HepG2 (cell line): ENCODE results near the gene CDC6. TPM values are rescaled to one million over a fixed set of nuclear protein-coding genes. Genes with fewer than 3 reads are reported as not detected.

ENCODE experiments used
- ATAC-seq: fragments of 200-7000 bp; cut with Tn5 transposase; 3 replicates; pipeline ENCODE4 v1.9.1; 2020; ENCODE audit warnings: mild to moderate bottlenecking, moderate library complexity
- BruUV-seq: library from RNA; stranded (reverse); fragments of 400-500 nt; replicated peaks from 2 replicates; lab custom pipeline; 2021; lab: Mats Ljungman, UMichigan
- CTCF ChIA-PET: fragments of 300-600 bp; formaldehyde crosslinking; extraction: SDS; loops from one replicate; lab custom pipeline; 2021; ENCODE audit warnings: low total read pairs, inconsistent platforms, low intra/inter-chr PET ratio; lab: Yijun Ruan, JAX
- POLR2A ChIA-PET: fragments of 350-600 bp; sonication (Branson Sonifier 250); formaldehyde crosslinking; loops from one replicate; lab custom pipeline; 2020; ENCODE audit warnings: antibody characterized with exemption, inconsistent platforms; lab: Yijun Ruan, JAX
- DNase-seq: peaks from one replicate; pipeline ENCODE4 v3.0.0-alpha.2; 2015; ENCODE audit warnings: low spot score
- FAIRE-seq: peaks from 3 replicates; lab custom pipeline; 2011; peaks lifted over from hg19 to GRCh38; lab: Jason Lieb, UNC
- H2AFZ ChIP-seq: one replicate; pipeline ENCODE4 v1.6.1; 2011; ENCODE audit warnings: low read length, inconsistent platforms
- H3K27ac ChIP-seq: fragments of 300-600 bp; 3 replicates; pipeline ENCODE4 v1.8.0; 2011; ENCODE audit warnings: mixed run types, mild to moderate bottlenecking, mixed read lengths, low read length, inconsistent platforms; ENCODE audit not compliant: insufficient read depth; ENCODE audit errors: extremely low read length
- H3K27me3 ChIP-seq, 2 experiments: fragments of 200-600 bp in 1 of 2; 2 replicates in 1 of 2; 3 replicates in 1 of 2; pipeline versions ENCODE4 v1.6.0 to v1.8.0; 2011; ENCODE audit warnings: low read length in 2 of 2, mild to moderate bottlenecking in 2 of 2, moderate library complexity in 2 of 2, inconsistent platforms in 1 of 2; ENCODE audit not compliant: insufficient read depth in 2 of 2, control insufficient read depth in 1 of 2
- H3K36me3 ChIP-seq, 2 experiments: fragments of 200-600 bp in 1 of 2; replicated peaks in 1 of 2; 2 replicates in 1 of 2; 3 replicates in 1 of 2; pipeline versions ENCODE4 v1.5.1 to v1.8.0; 2011; ENCODE audit warnings: low read length in 2 of 2, inconsistent platforms in 1 of 2; ENCODE audit not compliant: insufficient read depth in 2 of 2, control insufficient read depth in 1 of 2
- H3K4me1 ChIP-seq: 2 replicates; pipeline ENCODE4 v1.5.1; 2012; ENCODE audit warnings: low read length, inconsistent platforms; ENCODE audit not compliant: insufficient read depth
- H3K4me2 ChIP-seq: 2 replicates; pipeline ENCODE4 v1.6.0; 2011; ENCODE audit warnings: low read depth, low read length, inconsistent platforms
- H3K4me3 ChIP-seq, 3 experiments: fragments of 200-600 bp in 1 of 3; sonication (generic), shearing (Covaris generic) in 1 of 3; replicated peaks in 1 of 3; 2 replicates each; pipeline ENCODE4 v1.5.1; 2011 to 2016; ENCODE audit warnings: low read length in 3 of 3, inconsistent platforms in 2 of 3, low read depth in 2 of 3, mild to moderate bottlenecking in 2 of 3, control low read depth in 1 of 3, mixed read lengths in 1 of 3; ENCODE audit not compliant: insufficient read depth in 1 of 3
- H3K79me2 ChIP-seq: one replicate; pipeline ENCODE4 v1.6.1; 2011; ENCODE audit warnings: low read length, inconsistent platforms; ENCODE audit not compliant: insufficient read depth
- H3K9ac ChIP-seq: 2 replicates; pipeline ENCODE4 v1.6.0; 2011; ENCODE audit warnings: mild to moderate bottlenecking, low read depth, low read length, inconsistent platforms; ENCODE audit not compliant: insufficient read depth
- H3K9me3 ChIP-seq: 2 replicates; pipeline ENCODE4 v1.5.1; 2012; ENCODE audit warnings: mild to moderate bottlenecking, low read length
- H4K20me1 ChIP-seq: 2 replicates; pipeline ENCODE4 v1.6.0; 2011; ENCODE audit warnings: inconsistent platforms, mild to moderate bottlenecking, low read length, moderate library complexity; ENCODE audit not compliant: insufficient read depth
- FOXJ3 ChIP-seq: sonication (generic); formaldehyde crosslinking; IDR thresholded peaks from 2 replicates; pipeline ENCODE4 v1.4.0; 2020; ENCODE audit warnings: missing genetic modification reagents, mild to moderate bottlenecking, borderline replicate concordance
- HOXA5 ChIP-seq: sonication (generic); formaldehyde crosslinking; IDR thresholded peaks from 2 replicates; pipeline ENCODE4 v1.4.0; 2020; ENCODE audit warnings: missing genetic modification reagents
- ISL2 ChIP-seq: sonication (generic); formaldehyde crosslinking; IDR thresholded peaks from 2 replicates; pipeline ENCODE4 v1.5.0; 2020; ENCODE audit warnings: missing genetic modification reagents
- KLF16 ChIP-seq, 2 experiments: sonication (generic) in 1 of 2; formaldehyde crosslinking in 1 of 2; IDR thresholded peaks; 2 replicates each; pipeline versions ENCODE4 v1.6.1 to v1.8.0; 2016 to 2023; ENCODE audit warnings: missing genetic modification reagents in 2 of 2, missing compliant biosample characterization in 1 of 2
- NR2C2 ChIP-seq: sonication (generic); formaldehyde crosslinking; IDR thresholded peaks from 2 replicates; pipeline ENCODE4 v1.4.0; 2020; ENCODE audit warnings: missing genetic modification reagents, mild to moderate bottlenecking, moderate library complexity, borderline replicate concordance
- SOX5 ChIP-seq: IDR thresholded peaks from 2 replicates; pipeline ENCODE4 v1.6.1; 2016; ENCODE audit warnings: borderline replicate concordance
- ZBTB20 ChIP-seq: sonication (generic); formaldehyde crosslinking; IDR thresholded peaks from 2 replicates; pipeline ENCODE4 v1.8.1; 2023; ENCODE audit warnings: missing genetic modification reagents, low read depth, mild to moderate bottlenecking, borderline replicate concordance
- ZBTB3 ChIP-seq: sonication (generic); formaldehyde crosslinking; IDR thresholded peaks from 2 replicates; pipeline ENCODE4 v1.4.0; 2020; ENCODE audit warnings: low read depth, mild to moderate bottlenecking, moderate library complexity, missing genetic modification reagents, borderline replicate concordance
- ZKSCAN5 ChIP-seq: sonication (generic); formaldehyde crosslinking; IDR thresholded peaks from 2 replicates; pipeline ENCODE4 v1.5.1; 2020; ENCODE audit warnings: mild to moderate bottlenecking, missing genetic modification reagents
- ZNF256 ChIP-seq: sonication (generic); formaldehyde crosslinking; conservative IDR thresholded peaks from 2 replicates; pipeline ENCODE4 v1.4.0; 2020; ENCODE audit warnings: missing genetic modification reagents
- ZNF354B ChIP-seq: sonication (generic); formaldehyde crosslinking; IDR thresholded peaks from 2 replicates; pipeline ENCODE4 v1.8.0; 2022; ENCODE audit warnings: mild to moderate bottlenecking, missing genetic modification reagents
- ZNF652 ChIP-seq: IDR thresholded peaks from 2 replicates; pipeline ENCODE4 v1.6.1; 2016; ENCODE audit warnings: low read depth, borderline replicate concordance
- ZNF766 ChIP-seq: sonication (generic); formaldehyde crosslinking; IDR thresholded peaks from 2 replicates; pipeline ENCODE4 v1.5.0; 2020; ENCODE audit warnings: missing genetic modification reagents, borderline replicate concordance
- WGBS: methylation state at CpG from one replicate; pipeline ENCODE4 v1.1.6; 2017; ENCODE audit warnings: low lambda C conversion rate; 5-methylcytosine and 5-hydroxymethylcytosine counted together
- in situ Hi-C: cut with HindIII; loops from 2 replicates; pipeline ENCODE4 v1.10.0; 2017; ENCODE audit warnings: low pct_unique_long_range_greater_than_20kb; ENCODE audit not compliant: extremely low pct_ligation_motif_present
- intact Hi-C: fragments of 100-400 bp; cut with micrococcal nuclease; formaldehyde crosslinking; loops from one replicate; pipeline ENCODE4 v1.10.0; 2022; ENCODE audit not compliant: unreplicated experiment
- polyA plus RNA-seq, 8 experiments: library from polyadenylated mRNA; depleted of rRNA in 3 of 8; stranded (reverse) in 7 of 8; unstranded in 1 of 8; fragments of >200 nt; fragmentation: Illumina TruSeq in 4 of 8; extraction: Trizol in 4 of 8; gene quantifications; 2 replicates each; pipeline versions ENCODE4 v1.2.1 to v1.2.3, GENCODE V29; 2011 to 2016; ENCODE audit warnings: low read depth in 4 of 8, missing spikeins in 1 of 8, mixed read lengths in 1 of 8; ENCODE audit not compliant: insufficient read depth in 1 of 8
- total RNA-seq, 5 experiments: library from RNA; depleted of rRNA; stranded (reverse); fragments of >200 nt; fragmentation: Illumina TruSeq; extraction: Trizol; gene quantifications; 2 replicates each; pipeline ENCODE4 v1.2.3, GENCODE V29; 2016; ENCODE audit warnings: low read depth in 1 of 5
- TF ChIP-seq, protein P1 (sequence below): sonication (generic); formaldehyde crosslinking; IDR thresholded peaks from 2 replicates; pipeline ENCODE4 v1.4.0; 2020; ENCODE audit warnings: missing genetic modification reagents, low read depth, mild to moderate bottlenecking, borderline replicate concordance
- TF ChIP-seq, protein P2 (sequence below): sonication (generic); formaldehyde crosslinking; IDR thresholded peaks from 2 replicates; pipeline ENCODE4 v1.5.0; 2020; ENCODE audit warnings: missing genetic modification reagents
- TF ChIP-seq, protein P3 (sequence below): sonication (generic); formaldehyde crosslinking; IDR thresholded peaks from 2 replicates; pipeline ENCODE4 v1.5.1; 2020; ENCODE audit warnings: missing genetic modification reagents, mild to moderate bottlenecking, borderline replicate concordance
- TF ChIP-seq, protein P4 (sequence below): sonication (generic); formaldehyde crosslinking; IDR thresholded peaks from 2 replicates; pipeline ENCODE4 v1.8.0; 2023; ENCODE audit warnings: mild to moderate bottlenecking, missing genetic modification reagents

The CDC6 gene
- total and polyA plus RNA-seq, 2 of the 13 experiments (the other 11 are each of a cell fraction or from before 2014, with no cell fraction given): 17.4 to 114 TPM

DNA sequence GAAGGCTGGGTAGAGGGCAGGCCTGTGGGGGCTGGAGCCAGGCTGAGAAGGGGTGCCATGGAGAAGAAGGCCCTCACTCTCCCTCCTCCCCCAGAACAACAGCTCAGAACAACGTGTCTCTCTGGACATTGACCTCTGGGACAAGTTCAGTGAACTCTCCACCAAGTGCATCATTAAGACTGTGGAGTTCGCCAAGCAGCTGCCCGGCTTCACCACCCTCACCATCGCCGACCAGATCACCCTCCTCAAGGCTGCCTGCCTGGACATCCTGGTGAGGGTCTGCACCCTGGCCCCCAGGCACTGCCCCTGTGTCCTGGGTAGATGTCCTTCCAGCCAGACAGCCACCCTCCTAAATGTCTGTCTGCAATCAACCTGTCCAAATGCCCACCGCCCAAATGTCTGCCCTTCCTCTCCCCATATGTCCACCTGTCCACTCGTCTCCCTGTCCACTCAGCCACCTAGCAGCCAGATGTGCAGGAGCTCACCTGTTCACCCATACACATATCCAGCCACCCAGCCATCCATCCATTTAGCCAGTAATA, 64.6 kb downstream of the CDC6 start (continued):
- TF ChIP-seq, protein P1, sequence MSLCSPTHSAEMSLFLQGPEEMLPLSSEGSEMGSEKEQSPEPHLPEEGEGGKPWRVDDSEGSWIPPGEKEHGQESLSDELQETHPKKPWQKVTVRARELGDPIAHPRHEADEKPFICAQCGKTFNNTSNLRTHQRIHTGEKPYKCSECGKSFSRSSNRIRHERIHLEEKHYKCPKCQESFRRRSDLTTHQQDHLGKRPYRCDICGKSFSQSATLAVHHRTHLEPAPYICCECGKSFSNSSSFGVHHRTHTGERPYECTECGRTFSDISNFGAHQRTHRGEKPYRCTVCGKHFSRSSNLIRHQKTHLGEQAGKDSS (CRISPR knock-in tag): no peak
- peak; percentile 66; the same call in 1 of the 2 replicates for TF ChIP-seq ZNF256
- TF ChIP-seq ZNF766 (CRISPR knock-in tag): peak; percentile 1; the same call in 1 of the 2 replicates

DNA sequence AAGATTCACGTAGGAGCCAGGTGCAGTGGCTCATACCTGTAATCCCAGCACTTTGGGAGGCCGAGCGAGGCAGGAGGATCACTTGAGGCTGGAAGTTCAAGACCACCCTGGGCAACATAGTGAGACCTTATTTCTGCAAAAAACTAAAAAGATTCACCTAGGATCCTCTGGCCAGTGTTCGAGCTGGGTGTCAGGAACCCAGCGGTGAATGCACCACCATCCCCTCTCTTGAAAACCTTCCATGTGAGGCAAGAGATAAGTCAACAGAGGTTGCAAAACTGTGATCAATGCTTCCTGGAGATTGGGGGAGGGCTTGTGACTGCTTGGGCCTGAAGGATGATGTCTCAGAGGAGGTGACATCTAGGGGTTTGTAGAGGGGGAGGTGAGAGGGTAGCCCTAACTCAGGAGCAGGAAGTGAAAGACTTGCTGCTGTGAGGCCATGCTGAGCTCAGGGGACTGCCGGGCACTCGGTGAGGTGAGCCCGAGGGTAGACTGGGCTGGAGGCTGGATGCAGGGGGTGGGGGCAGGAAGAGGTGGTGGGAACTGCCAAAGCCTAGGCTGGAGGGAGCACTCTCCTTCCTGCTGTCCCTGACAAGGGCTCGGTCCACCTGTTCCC, 65.2 kb downstream of the CDC6 start:
- 27% methylated on average over 9 of the region's 9 CpGs for whole genome bisulfite sequencing
- ChIA-PET CTCF (interaction anchor here (0.9 to 5.1 kb wide), 3 partner anchors 39 to 49 kb away, joined by 3 to 157 read pairs (median 3); partner anchors contain the start of gene RARA), POLR2A (interaction anchor here (0.9 to 4.2 kb wide), 17 partner anchors 8 to 252 kb away, joined by 3 to 34 read pairs (median 3); partner anchors contain the start of genes NR1D1 and RARA)
- FAIRE-seq (peak; percentile 100), ATAC-seq (peak; percentile 62), DNase-seq (peak; percentile 84)
- Histone ChIP-seq H3K36me3 (peaks cover 29 to 38% of the 10 kb centered on the region in 2 experiments), H2AFZ (no peak overlapping the region), H3K9me3 (no peaks in the 10 kb centered on the region), H3K4me2 (peak overlapping the region; percentile 22), H3K27me3 (no peaks in the 10 kb centered on the region), H3K27ac (peak overlapping the region; percentile 49), H3K4me3 (no peak overlapping the region), H3K9ac (no peak overlapping the region), H3K4me1 (peaks cover 58% of the 10 kb centered on the region), H3K79me2 (no peaks in the 10 kb centered on the region), H4K20me1 (no peaks in the 10 kb centered on the region)
- BruUV-seq: TSS peak; percentile 35
- in situ Hi-C loops: loop anchor here (5.0 to 10.0 kb wide), 2 partner anchors 36 to 148 kb away; no protein-coding TSS in a partner anchor
- intact Hi-C loops: no loop called here
- TF ChIP-seq ISL2 (CRISPR knock-in tag): peak; percentile 73; the same call in 1 of the 2 replicates
- peak; percentile 100 for TF ChIP-seq ZKSCAN5 (CRISPR knock-in tag)
- peak in 1 of 2 experiments; percentile 98; a peak in 2 of 4 replicates for TF ChIP-seq KLF16 (CRISPR knock-in tag; IDR thresholded peaks at IDR 0.05)
- TF ChIP-seq, protein P2, sequence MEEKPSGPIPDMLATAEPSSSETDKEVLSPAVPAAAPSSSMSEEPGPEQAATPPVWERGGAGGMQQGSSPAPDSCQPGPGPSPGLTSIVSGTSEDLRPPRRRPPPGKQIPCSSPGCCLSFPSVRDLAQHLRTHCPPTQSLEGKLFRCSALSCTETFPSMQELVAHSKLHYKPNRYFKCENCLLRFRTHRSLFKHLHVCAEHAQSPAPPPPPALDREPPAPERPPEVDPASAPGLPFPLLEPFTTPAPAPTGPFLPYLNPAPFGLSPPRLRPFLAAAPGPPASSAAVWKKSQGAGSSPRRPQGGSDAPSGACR (CRISPR knock-in tag): peak; percentile 42; the same call in 1 of the 2 replicates
- peak; percentile 78; the same call in 1 of the 2 replicates for TF ChIP-seq ZNF652 (CRISPR knock-in tag)
- TF ChIP-seq, protein P3, sequence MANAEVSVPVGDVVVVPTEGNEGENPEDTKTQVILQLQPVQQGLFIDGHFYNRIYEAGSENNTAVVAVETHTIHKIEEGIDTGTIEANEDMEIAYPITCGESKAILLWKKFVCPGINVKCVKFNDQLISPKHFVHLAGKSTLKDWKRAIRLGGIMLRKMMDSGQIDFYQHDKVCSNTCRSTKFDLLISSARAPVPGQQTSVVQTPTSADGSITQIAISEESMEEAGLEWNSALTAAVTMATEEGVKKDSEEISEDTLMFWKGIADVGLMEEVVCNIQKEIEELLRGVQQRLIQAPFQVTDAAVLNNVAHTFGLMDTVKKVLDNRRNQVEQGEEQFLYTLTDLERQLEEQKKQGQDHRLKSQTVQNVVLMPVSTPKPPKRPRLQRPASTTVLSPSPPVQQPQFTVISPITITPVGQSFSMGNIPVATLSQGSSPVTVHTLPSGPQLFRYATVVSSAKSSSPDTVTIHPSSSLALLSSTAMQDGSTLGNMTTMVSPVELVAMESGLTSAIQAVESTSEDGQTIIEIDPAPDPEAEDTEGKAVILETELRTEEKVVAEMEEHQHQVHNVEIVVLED (CRISPR knock-in tag): peak; percentile 44; the same call in 1 of the 2 replicates
- peak; percentile 79 for TF ChIP-seq HOXA5 (CRISPR knock-in tag)
- no peak for TF ChIP-seq ZBTB3 (CRISPR knock-in tag)
- TF ChIP-seq, protein P4, sequence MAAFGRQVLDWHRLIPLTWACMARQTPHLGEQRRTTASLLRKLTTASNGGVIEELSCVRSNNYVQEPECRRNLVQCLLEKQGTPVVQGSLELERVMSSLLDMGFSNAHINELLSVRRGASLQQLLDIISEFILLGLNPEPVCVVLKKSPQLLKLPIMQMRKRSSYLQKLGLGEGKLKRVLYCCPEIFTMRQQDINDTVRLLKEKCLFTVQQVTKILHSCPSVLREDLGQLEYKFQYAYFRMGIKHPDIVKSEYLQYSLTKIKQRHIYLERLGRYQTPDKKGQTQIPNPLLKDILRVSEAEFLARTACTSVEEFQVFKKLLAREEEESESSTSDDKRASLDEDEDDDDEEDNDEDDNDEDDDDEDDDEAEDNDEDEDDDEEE (CRISPR knock-in tag): no peak
- TF ChIP-seq ZNF354B (CRISPR knock-in tag): peak; percentile 86; the same call in 1 of the 2 replicates
- TF ChIP-seq FOXJ3 (CRISPR knock-in tag): no peak
- TF ChIP-seq ZBTB20 (CRISPR knock-in tag): no peak
- peak; percentile 82 for TF ChIP-seq NR2C2 (CRISPR knock-in tag)
- peak; percentile 76 for TF ChIP-seq SOX5
